ENCODE measurements around the gene WDFY2. TPM values are rescaled to one million over a fixed set of nuclear protein-coding genes. Genes with fewer than 3 reads are reported as not detected.

Gene WDFY2
- total RNA-seq, 1 donor from 2014 or later = 20.8 TPM

- H3K4me3 Mint-ChIP-seq = peak overlapping the region; percentile 74
- ATAC-seq (ENCODE audit: low read depth) = peak; percentile 91
- peaks cover 29% of the 10 kb centered on the region for H3K4me1 Mint-ChIP-seq
- intact Hi-C loops (cut with micrococcal nuclease) = loop anchor here (1.0 to 2.0 kb wide), 6 partner anchors 16 to 329 kb away; partner anchors contain the start of genes DHRS12, INTS6 and WDFY2
- peak overlapping the region; percentile 90 for H3K27ac Mint-ChIP-seq
- DNase-seq = peak; percentile 36
- POLR2A ChIA-PET = interaction anchor here (0.6 to 2.6 kb wide), 11 partner anchors 30 to 334 kb away, joined by 3 to 44 read pairs (median 4); partner anchors contain the start of genes INTS6 and WDFY2
- CTCF ChIA-PET = interaction anchor here (0.9 to 1.4 kb wide), 6 partner anchors 33 to 319 kb away, joined by 3 to 5 read pairs (median 4); partner anchors contain the start of gene INTS6
- TF ChIP-seq, protein P1, sequence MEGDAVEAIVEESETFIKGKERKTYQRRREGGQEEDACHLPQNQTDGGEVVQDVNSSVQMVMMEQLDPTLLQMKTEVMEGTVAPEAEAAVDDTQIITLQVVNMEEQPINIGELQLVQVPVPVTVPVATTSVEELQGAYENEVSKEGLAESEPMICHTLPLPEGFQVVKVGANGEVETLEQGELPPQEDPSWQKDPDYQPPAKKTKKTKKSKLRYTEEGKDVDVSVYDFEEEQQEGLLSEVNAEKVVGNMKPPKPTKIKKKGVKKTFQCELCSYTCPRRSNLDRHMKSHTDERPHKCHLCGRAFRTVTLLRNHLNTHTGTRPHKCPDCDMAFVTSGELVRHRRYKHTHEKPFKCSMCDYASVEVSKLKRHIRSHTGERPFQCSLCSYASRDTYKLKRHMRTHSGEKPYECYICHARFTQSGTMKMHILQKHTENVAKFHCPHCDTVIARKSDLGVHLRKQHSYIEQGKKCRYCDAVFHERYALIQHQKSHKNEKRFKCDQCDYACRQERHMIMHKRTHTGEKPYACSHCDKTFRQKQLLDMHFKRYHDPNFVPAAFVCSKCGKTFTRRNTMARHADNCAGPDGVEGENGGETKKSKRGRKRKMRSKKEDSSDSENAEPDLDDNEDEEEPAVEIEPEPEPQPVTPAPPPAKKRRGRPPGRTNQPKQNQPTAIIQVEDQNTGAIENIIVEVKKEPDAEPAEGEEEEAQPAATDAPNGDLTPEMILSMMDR (IDR thresholded peaks at IDR 0.05) = no peak
- H3K9me3 Mint-ChIP-seq = no peaks in the 10 kb centered on the region
- H3K36me3 Mint-ChIP-seq (ENCODE audit: low read depth) = peaks cover 54% of the 10 kb centered on the region
- no peaks in the 10 kb centered on the region for H3K27me3 Mint-ChIP-seq
Observed at GRCh38 chr13:51764184-51765141, 180.2 kb downstream of the WDFY2 start.

- Mint-ChIP-seq H3K27me3 (no peaks in the 10 kb centered on the region), H3K9me3 (no peaks in the 10 kb centered on the region), H3K4me1 (peaks cover 29% of the 10 kb centered on the region), H3K27ac (peak overlapping the region; percentile 90), H3K4me3 (peak overlapping the region; percentile 74), H3K36me3 (ENCODE audit: low read depth) (peaks cover 47% of the 10 kb centered on the region)
- no peak for ATAC-seq (ENCODE audit: low read depth)
- TF ChIP-seq, protein P1 (IDR thresholded peaks at IDR 0.05) = no peak
- POLR2A ChIA-PET = interaction anchor here (0.7 to 2.6 kb wide), 3 partner anchors 30 to 314 kb away, joined by 3 to 8 read pairs (median 7); no protein-coding TSS in a partner anchor
- intact Hi-C loops (cut with micrococcal nuclease) = loop anchor here (2.0 kb wide), 2 partner anchors 16 to 28 kb away; no protein-coding TSS in a partner anchor
- CTCF ChIA-PET = interaction anchor here (1.0 to 1.4 kb wide), 3 partner anchors 33 to 312 kb away, joined by 3 to 5 read pairs (median 3); partner anchors contain the start of gene INTS6
- DNase-seq = no peak
Observed at GRCh38 chr13:51765142-51765515, 180.9 kb downstream of the WDFY2 start.

DNA sequence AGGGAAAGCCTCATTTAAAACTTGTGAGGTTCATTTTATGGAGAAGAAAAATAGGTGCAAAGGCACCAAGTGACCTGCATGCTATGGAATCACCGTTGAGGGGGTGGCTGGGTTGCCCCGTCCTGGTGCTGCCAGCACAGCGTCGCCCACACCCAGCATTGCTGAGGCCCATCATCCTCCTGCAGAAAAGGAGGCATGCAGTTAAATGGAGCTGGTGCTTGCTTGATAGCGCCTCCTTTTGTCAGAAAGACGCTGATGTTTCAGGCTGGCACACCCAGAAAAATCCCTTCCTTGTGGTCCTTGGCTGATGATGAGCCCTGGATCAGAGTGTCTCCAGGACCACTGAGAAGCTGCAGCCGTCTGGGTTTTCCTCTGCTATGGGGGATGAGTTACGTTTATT is 182.8 kb downstream of the WDFY2 start:
- CTCF ChIA-PET = no interaction called here
- Mint-ChIP-seq H3K27ac (no peak overlapping the region), H3K4me3 (no peak overlapping the region), H3K9me3 (no peaks in the 10 kb centered on the region), H3K27me3 (no peaks in the 10 kb centered on the region), H3K36me3 (ENCODE audit: low read depth) (peaks cover 40% of the 10 kb centered on the region), H3K4me1 (peaks cover 39% of the 10 kb centered on the region)
- no peak for ATAC-seq (ENCODE audit: low read depth)
- TF ChIP-seq, protein P1 (IDR thresholded peaks at IDR 0.05) = no peak
- POLR2A ChIA-PET = interaction anchor here (0.7 to 1.4 kb wide), 2 partner anchors 313 to 314 kb away, joined by 3 to 5 read pairs; partner anchors contain the start of gene INTS6
- no peak for DNase-seq
- intact Hi-C loops (cut with micrococcal nuclease) = no loop called here

DNA sequence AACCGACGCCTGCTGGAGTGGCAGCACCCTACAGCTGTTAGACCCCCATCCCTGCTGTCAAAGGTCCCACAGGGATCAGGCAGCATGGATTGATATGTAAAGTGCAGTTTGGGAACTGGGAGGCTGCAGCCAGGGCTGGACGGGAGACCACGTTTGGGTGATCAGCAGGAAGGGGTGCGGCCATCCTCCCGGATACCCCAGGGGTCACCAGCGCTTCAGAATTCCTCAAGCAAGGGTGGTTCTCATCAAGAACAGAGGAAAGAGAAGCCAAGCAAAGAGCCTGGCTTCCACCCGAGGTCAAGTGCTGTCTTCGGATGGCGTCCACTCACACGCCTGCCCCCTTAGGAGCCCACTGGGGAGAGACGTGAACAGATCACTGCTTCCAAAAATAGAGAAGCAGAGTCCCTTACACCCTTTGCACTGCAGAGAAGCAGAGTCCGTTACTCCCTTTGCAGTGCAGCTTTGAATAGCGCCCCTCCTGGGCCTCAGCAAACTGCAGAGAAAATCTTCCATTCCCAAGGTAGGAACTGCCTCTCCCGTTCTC is 184.2 kb downstream of the WDFY2 start:
- H3K4me3 Mint-ChIP-seq = no peak overlapping the region
- intact Hi-C loops (cut with micrococcal nuclease) = no loop called here
- CTCF ChIA-PET = no interaction called here
- TF ChIP-seq, protein P1 (IDR thresholded peaks at IDR 0.05) = no peak
- H3K27ac Mint-ChIP-seq = no peak overlapping the region
- H3K27me3 Mint-ChIP-seq = no peaks in the 10 kb centered on the region
- DNase-seq (no peak), ATAC-seq (ENCODE audit: low read depth) (no peak)
- peaks cover 28% of the 10 kb centered on the region for H3K4me1 Mint-ChIP-seq
- POLR2A ChIA-PET = no interaction called here
- no peaks in the 10 kb centered on the region for H3K9me3 Mint-ChIP-seq
- peaks cover 30% of the 10 kb centered on the region for H3K36me3 Mint-ChIP-seq (ENCODE audit: low read depth)

DNA sequence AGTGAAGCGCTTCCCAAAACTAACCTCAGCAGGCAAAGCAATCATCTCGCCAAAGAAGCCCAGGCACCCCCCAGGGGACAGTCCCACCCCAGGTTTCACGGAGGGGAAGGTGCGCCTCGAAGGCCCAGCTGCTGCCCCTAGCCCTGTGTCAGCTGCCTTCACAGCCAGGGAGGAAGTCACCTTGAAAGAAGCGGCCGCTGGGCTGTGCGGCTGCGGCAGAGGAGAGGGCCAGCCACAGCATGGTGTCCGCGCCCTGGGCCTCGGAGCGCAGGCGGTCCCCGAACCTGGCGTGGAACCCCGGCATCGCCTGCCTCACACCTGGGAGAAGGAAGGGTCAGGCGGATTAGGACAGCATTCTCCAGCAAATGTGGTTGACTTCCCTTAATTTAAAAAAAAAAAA is 184.7 kb downstream of the WDFY2 start:
- Mint-ChIP-seq H3K9me3 (no peaks in the 10 kb centered on the region), H3K27ac (no peak overlapping the region), H3K4me1 (peaks cover 22% of the 10 kb centered on the region), H3K36me3 (ENCODE audit: low read depth) (peaks cover 30% of the 10 kb centered on the region), H3K4me3 (no peak overlapping the region), H3K27me3 (no peaks in the 10 kb centered on the region)
- TF ChIP-seq, protein P1 (IDR thresholded peaks at IDR 0.05) = no peak
- intact Hi-C loops (cut with micrococcal nuclease) = no loop called here
- ChIA-PET POLR2A (no interaction called here), CTCF (no interaction called here)
- ATAC-seq (ENCODE audit: low read depth) = no peak
- no peak for DNase-seq

All from activated B cell treated with CpG ODN at 0.5 μM for 24 hours (primary cell).